HK-2 (cell line): ENCODE measurements around the gene DEFB129.
A peak's percentile ranks its signal among the peaks of the same experiment; 100 is the strongest.
"Not testable (repeated sequence)": the region's sequence is repeated elsewhere in the genome, so short reads cannot be mapped to it uniquely, and the experiment has no call there.

Experiments used
- DNase-seq: peaks from one replicate; pipeline ENCODE4 v3.0.0-alpha.2; 2018; ENCODE audit not compliant: unreplicated experiment

The DEFB129 gene

GRCh38 chr20:253447-253846 is 26.4 kb downstream of the DEFB129 start:
- DNase-seq: not testable (repeated sequence)

GRCh38 chr20:257419-257818 is 30.4 kb downstream of the DEFB129 start, which contains the start of gene DEFB132:
Gene DEFB132 (plus strand): TSS chr20:257724. CDS start chr20:257779, 55 bp downstream.
- no peak for DNase-seq

GRCh38 chr20:258269-258858 is 31.3 kb downstream of the DEFB129 start:
- DNase-seq: no peak

- DNase-seq: peak; percentile 30
Measured at GRCh38 chr20:258963-259362, 31.9 kb downstream of the DEFB129 start.

GRCh38 chr20:259981-260380 is 32.9 kb downstream of the DEFB129 start:
- no peak for DNase-seq

- DNase-seq: no peak
Measured at GRCh38 chr20:263701-264100, 36.6 kb downstream of the DEFB129 start.

GRCh38 chr20:266596-267562 is 39.8 kb downstream of the DEFB129 start:
- DNase-seq: peak; percentile 96

- DNase-seq: no peak
Measured at GRCh38 chr20:270517-270916, 43.5 kb downstream of the DEFB129 start.

GRCh38 chr20:271069-271468 is 44.0 kb downstream of the DEFB129 start:
- no peak for DNase-seq

- no peak for DNase-seq
Measured at GRCh38 chr20:271528-271927, 44.5 kb downstream of the DEFB129 start.

- DNase-seq: no peak
Measured at GRCh38 chr20:272718-273117, 45.7 kb downstream of the DEFB129 start.

- DNase-seq: no peak
Measured at GRCh38 chr20:273884-274283, 46.8 kb downstream of the DEFB129 start.

GRCh38 chr20:275791-276190 is 48.7 kb downstream of the DEFB129 start:
- no peak for DNase-seq

GRCh38 chr20:276620-277495 is 49.8 kb downstream of the DEFB129 start:
- no peak for DNase-seq

GRCh38 chr20:277496-277781 is 50.4 kb downstream of the DEFB129 start:
- DNase-seq: no peak

GRCh38 chr20:278181-278580 is 51.1 kb downstream of the DEFB129 start:
- no peak for DNase-seq

- no peak for DNase-seq
Measured at GRCh38 chr20:278607-279571, 51.8 kb downstream of the DEFB129 start.
